ENCODE results near the gene FSTL4. TPM values are rescaled to one million over a fixed set of nuclear protein-coding genes. Genes with fewer than 3 reads are reported as not detected.

FSTL4 gene
- total RNA-seq, 4 donors from 2014 or later = 0.18 to 0.27 (median 0.20) TPM; not detected in 1

GRCh38 chr5:133607451-133607850 is 4.9 kb downstream of the FSTL4 start:
- H3K4me1 ChIP-seq = peaks cover 7 to 11% of the 10 kb centered on the region in 2 donors
- no peaks in the 10 kb centered on the region for H3K36me3 ChIP-seq
- intact Hi-C loops (cut with DNase I; ENCODE audit: low total_unique reads) (no loop called here), in situ Hi-C loops (cut with MboI; ENCODE audit: low sequenced_read_pairs in 4 of 4) (no loop called here)
- DNase-seq (no peak), ATAC-seq (no peak)
- H3K9me3 ChIP-seq = no peaks in the 10 kb centered on the region
- no peak overlapping the region for H3K27ac ChIP-seq
- H3K4me3 ChIP-seq = no peak overlapping the region
- TF ChIP-seq CTCF (IDR thresholded peaks at IDR 0.05 in 4 of 5, conservative IDR thresholded peaks at IDR 0.05 in 1 of 5) (no peak), POLR2A (IDR thresholded peaks at IDR 0.05) (no peak)
- H3K27me3 ChIP-seq = peaks cover 27 to 47% (median 33%) of the 10 kb centered on the region in 3 donors

GRCh38 chr5:133606835-133607234 is 5.5 kb downstream of the FSTL4 start:
- peaks cover 7 to 8% of the 10 kb centered on the region in 2 donors for H3K4me1 ChIP-seq
- TF ChIP-seq CTCF (IDR thresholded peaks at IDR 0.05 in 4 of 5, conservative IDR thresholded peaks at IDR 0.05 in 1 of 5) (no peak), POLR2A (IDR thresholded peaks at IDR 0.05) (no peak)
- no peak overlapping the region for H3K4me3 ChIP-seq
- no peaks in the 10 kb centered on the region for H3K36me3 ChIP-seq
- intact Hi-C loops (cut with DNase I; ENCODE audit: low total_unique reads) (no loop called here), in situ Hi-C loops (cut with MboI; ENCODE audit: low sequenced_read_pairs in 4 of 4) (no loop called here)
- H3K27me3 ChIP-seq = peaks cover 24 to 43% (median 31%) of the 10 kb centered on the region in 3 donors
- no peak for ATAC-seq
- H3K27ac ChIP-seq = no peak overlapping the region
- DNase-seq = no peak
- no peaks in the 10 kb centered on the region for H3K9me3 ChIP-seq

- TF ChIP-seq CTCF (IDR thresholded peaks at IDR 0.05 in 4 of 5, conservative IDR thresholded peaks at IDR 0.05 in 1 of 5) (no peak), POLR2A (IDR thresholded peaks at IDR 0.05) (no peak)
- no peak for DNase-seq
- intact Hi-C loops (cut with DNase I; ENCODE audit: low total_unique reads) = no loop called here
- Histone ChIP-seq H3K36me3 (no peaks in the 10 kb centered on the region), H3K4me3 (no peak overlapping the region), H3K27ac (no peak overlapping the region), H3K27me3 (peaks cover 12 to 33% (median 22%) of the 10 kb centered on the region in 3 donors), H3K4me1 (no peaks in the 10 kb centered on the region), H3K9me3 (no peaks in the 10 kb centered on the region)
- ATAC-seq = no peak
- in situ Hi-C loops (cut with MboI; ENCODE audit: low sequenced_read_pairs in 4 of 4) = no loop called here
Measured at GRCh38 chr5:133605323-133605722, 7.0 kb downstream of the FSTL4 start.

- ATAC-seq (no peak), DNase-seq (no peak)
- Histone ChIP-seq H3K9me3 (no peaks in the 10 kb centered on the region), H3K36me3 (no peaks in the 10 kb centered on the region), H3K27me3 (peaks cover 0 to 21% (median 17%) of the 10 kb centered on the region in 3 donors), H3K4me3 (no peak overlapping the region), H3K27ac (no peak overlapping the region), H3K4me1 (no peaks in the 10 kb centered on the region)
- TF ChIP-seq CTCF (IDR thresholded peaks at IDR 0.05 in 4 of 5, conservative IDR thresholded peaks at IDR 0.05 in 1 of 5) (no peak), POLR2A (IDR thresholded peaks at IDR 0.05) (no peak)
- intact Hi-C loops (cut with DNase I; ENCODE audit: low total_unique reads) (no loop called here), in situ Hi-C loops (cut with MboI; ENCODE audit: low sequenced_read_pairs in 4 of 4) (no loop called here)
Measured at GRCh38 chr5:133603711-133604110, 8.6 kb downstream of the FSTL4 start.

- H3K9me3 ChIP-seq = no peaks in the 10 kb centered on the region
Measured at GRCh38 chr5:133602835-133603380, 9.4 kb downstream of the FSTL4 start.

More at GRCh38 chr5:133602835-133603380, 9.4 kb downstream of the FSTL4 start:
- Histone ChIP-seq H3K4me3 (no peak overlapping the region), H3K27me3 (peaks cover 0 to 13% (median 9%) of the 10 kb centered on the region in 3 donors), H3K27ac (no peak overlapping the region), H3K4me1 (no peaks in the 10 kb centered on the region), H3K36me3 (no peaks in the 10 kb centered on the region)
- in situ Hi-C loops (cut with MboI; ENCODE audit: low sequenced_read_pairs in 4 of 4) (no loop called here), intact Hi-C loops (cut with DNase I; ENCODE audit: low total_unique reads) (no loop called here)
- no peak for DNase-seq
- ATAC-seq = no peak
- TF ChIP-seq POLR2A (IDR thresholded peaks at IDR 0.05) = no peak
- no peak for TF ChIP-seq CTCF (IDR thresholded peaks at IDR 0.05 in 4 of 5, conservative IDR thresholded peaks at IDR 0.05 in 1 of 5)

Measured in gastrocnemius medialis (tissue), 4 donors.